HG03159 (cell line): ENCODE results near the gene CUBN.

Source experiments
- ATAC-seq: cut with Tn5 transposase; IDR thresholded peaks from one replicate; pipeline ENCODE4 v1.9.1; 2021; ENCODE audit warnings: mild to moderate bottlenecking, moderate library complexity; ENCODE audit not compliant: unreplicated experiment

Gene CUBN

DNA sequence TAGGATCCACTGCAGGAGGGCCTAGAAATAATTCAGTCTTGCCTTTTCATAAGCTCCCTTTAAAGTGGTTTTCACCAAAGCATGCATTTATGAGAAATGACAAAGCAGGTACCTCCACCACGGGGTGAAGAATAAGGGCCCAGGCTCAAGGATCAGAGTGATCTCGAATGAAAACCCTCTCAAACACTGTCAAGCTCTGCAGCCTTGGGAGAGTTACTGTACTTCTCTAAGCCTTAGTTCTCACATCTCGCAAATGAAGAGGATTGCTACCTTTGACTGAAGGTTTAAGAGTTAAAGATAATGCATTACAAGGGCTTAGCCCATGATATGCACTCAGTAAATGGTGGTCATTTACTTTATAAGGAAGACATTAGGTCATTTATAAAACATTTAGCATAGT lies 81.7 kb downstream of the CUBN start:
- no peak for ATAC-seq

DNA sequence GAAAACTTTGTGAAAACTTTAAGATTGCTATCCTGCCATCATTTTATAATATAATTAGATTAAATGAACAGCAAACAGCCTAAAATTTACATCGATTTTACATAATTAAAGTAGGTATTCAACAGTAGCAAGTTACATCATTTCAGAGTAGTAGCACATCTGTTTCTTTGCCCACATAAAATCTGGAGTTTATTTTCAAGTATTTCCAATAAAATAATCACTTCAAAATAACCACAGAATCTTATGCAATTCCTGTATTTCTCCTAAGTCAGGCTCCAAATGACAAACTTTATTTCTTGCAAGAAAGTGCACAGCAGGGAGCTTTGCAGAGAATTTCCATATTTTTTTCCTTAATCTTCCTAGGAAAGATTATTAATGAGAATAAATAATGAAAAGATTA lies 82.6 kb downstream of the CUBN start:
- no peak for ATAC-seq

DNA sequence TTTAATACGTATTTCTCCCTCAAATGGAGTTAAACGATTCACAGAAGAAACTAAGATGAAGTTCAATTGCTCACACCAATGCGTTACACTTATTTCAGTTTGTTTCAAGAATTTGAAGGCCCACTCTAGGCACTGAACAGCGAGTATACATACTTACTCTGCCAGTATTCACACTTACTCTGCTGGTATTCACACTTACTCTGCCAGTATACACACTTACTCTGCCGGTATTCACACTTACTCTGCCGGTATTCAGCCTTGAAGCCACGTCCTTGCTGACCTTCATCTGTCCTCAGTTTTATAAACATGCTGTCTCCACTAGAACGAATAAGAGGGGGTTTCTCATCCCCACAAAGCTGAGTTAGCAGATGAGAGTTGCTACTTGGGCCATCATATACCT lies 86.0 kb downstream of the CUBN start:
- ATAC-seq = no peak

DNA sequence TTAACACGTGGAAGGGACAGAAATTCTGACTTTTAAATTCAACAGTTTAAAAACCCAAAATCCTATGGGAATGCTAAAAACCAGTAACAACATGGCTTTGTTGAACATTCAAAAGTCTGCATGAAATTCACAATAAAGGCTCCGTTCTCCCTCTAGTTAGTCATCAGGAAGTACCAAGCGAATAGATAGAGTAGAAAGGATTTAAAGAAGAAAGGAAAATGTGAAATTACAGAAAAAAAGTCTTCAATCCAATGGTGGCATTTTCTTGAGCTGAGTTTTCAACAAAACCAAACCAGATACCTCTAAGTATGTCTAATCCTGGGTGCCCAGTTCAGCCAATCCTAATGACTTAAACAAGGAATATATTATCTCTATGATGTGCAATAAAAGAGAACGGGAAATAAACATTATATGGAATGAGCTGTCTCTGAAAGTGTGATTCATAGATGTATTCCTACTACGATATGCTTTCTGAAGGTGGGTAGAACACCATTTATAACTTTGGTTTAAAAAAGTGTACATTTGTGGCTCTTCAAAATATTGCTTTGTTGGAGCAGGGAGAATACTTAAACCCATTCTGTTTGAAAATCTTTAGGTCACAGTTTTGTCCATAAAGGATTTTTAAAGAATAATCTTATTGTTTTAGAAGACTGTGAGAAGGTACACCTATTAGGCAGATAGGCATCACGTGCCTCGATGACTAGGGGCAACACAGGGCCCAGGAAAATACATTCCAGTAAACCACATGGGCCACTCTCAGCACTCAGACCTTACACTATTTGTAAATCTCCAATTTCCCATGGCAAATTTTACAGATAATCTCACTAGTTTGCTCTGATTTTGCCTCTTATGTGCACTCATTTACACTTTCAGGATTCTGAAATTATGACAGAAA lies 87.7 kb downstream of the CUBN start:
- ATAC-seq = no peak

DNA sequence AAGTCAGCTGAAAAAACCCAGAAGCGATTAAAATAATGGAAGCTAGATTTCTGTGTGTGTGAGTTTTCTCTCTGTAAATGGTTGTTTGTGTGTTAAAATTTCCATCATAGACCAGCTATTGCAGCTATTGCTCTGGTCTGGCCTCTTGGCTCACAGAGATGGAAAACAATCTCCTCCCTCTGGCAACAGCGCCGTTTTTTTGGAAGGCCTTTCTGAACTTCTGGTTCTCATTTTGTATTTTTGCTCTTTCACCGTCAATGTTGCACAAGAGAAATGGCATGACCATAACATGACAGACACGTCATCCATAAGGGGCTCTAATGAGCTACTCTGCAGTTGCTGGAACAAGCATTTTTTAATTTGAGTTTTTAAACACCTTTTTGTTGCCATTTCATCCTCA lies 91.0 kb downstream of the CUBN start:
- ATAC-seq = no peak

DNA sequence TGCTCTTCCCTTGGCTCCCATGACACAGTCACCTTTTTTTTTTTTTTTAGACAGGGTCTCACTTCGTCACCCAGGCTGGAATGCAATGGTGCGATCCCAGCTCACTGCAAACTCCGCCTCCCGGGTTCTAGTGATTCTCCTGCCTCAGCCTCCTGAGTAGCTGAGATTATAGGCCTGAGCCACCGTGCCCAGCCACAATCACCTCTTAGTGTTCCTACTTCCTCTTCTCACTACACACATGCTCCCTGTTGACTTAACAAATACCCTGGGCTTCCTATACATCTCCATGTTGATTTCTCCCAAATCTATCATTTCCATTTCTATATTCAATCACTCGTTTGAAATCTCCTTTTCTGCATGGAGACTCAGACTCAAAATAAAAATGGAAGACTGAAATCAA lies 91.7 kb downstream of the CUBN start:
- ATAC-seq = no peak

DNA sequence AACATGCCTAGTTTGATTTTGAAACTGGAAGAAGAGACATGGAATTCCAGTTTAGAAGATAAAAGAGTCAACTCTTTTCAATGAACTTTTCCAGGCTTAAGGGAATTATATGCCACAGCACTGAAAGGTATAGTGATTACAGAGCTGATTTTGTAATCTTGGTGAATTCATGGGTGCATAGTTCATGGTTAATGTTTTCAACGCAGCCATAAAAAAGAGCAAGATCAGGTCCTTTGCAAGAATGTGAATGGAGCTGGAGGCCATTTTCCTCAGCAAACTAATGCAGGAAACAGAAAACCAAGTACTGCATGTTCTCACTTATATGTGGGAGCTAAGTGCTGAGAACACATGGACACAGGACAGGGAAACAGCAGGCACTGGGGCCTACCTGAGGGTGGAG lies 94.2 kb downstream of the CUBN start:
- no peak for ATAC-seq

DNA sequence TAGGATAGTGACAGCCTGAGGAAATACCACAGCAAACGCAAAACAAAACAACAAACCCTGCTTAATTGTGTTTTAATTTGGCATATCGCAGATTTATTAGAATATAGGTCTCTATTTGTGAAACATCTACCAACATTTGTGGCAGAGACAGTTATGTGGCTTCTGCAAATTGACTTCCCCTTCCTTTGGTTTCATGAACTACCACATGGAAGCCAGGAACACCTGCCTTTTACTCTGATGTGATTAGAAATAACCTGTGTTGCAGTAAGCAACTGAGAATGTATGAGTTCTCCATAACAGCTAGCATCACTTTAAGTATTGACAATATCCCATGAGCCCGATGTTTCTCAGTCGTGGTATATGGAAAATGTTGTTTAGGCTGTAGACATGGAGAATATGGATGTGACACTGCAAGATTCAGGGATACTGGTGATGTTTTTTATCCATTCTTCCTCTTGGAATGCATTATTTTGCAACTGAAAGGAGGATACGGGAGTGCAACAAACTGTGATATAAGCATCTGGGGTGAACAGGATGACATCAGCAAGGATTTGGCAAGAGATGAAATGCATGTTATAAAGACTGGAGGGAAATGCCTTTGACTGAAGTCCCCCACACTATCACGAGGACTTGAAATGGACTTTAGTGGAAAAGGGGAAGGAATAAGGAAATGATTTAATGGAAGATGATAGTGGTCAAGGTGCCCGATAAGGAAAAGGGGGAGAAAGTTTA lies 95.9 kb downstream of the CUBN start:
- no peak for ATAC-seq

DNA sequence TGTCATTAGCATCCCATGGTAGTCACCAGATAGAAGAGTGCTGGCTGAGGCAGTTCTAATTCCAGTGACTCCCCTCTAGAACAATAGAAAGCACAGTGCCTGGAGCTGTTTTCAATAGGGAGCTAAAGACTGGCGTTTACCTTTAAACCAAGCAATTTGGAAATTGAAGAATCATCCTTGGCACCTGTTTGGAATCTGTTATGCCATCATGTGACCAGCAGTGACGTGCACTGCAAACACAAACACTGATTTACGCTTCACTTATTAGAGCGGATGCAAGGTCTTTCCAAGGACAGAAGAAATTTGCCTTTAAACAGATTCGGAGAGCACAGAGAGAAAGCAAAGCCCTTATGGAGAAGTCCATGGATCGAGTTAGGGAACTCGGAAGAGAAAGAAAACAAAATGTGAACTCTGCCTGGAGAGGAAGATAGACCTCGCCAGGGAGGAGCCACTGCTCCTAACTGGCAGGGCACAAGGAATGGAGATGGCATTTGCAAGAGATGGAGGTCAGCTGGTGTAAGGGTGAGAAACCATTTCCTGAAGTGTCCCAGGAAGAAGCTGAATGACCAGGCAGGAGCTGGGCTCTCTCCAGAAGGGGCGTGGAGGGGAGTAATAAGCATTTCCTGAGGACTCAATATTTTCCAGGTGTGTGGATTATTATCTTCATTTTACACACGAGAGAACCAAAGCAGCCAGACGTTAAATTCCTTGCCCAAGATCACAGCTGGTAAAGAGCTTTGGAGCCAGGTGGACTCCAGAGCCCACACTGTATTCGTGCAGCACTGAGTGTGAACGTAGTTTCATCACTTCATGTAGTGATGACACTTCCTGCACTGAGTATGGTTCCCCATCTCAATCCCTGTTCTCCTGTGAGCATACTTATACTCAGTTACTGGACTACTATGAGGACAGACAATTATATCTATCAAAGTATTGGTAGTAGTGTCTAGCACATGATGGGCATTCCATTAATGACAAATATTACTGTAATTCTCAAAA lies 97.7 kb downstream of the CUBN start:
- ATAC-seq = no peak

DNA sequence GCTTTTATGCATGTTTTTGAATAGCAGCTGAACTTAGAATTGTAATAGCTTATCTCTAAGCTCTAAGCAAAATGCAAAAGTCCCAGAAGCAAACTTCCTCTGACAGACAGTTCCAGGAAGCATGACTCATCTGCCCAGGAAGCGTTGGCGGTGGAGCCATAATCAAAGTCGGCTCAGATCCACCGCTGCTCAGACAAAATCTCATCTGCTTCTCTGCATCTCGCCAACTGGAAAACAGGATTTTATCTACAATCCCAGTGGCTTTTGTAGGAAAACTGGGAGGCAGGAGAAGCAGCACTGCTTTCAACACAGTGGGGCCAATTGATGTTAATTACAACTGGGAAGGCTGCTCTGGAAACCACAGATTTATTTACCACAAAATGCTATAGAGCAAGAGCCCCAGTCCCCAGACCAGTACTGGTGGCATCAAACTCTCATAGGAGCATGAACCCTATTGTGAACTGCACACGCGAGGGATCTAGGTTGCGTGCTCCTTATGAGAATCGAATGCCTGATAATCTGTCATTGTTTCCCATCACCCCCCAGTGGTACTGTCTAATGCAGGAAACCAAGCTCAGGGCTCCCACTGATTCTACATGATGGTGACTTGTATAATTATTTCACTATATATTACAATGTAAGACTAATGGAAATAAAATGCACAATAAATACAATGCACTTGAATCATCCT lies 99.9 kb downstream of the CUBN start:
- ATAC-seq = no peak

DNA sequence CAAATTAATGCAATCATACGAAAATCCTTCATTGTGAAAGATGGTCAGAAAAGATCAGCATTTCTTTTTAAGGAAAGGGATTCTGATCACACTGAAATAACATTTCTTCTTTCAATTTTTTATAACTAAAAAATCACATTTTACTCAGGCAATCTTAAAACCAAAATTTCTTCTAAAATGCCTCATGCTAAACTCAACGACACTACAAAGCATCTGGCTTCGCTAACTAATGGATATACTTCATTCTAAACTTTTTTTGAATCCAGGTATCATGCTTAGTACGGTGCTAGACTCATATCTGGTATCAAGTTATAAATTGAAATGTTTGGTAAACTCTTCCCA lies 100.4 kb downstream of the CUBN start:
- no peak for ATAC-seq

DNA sequence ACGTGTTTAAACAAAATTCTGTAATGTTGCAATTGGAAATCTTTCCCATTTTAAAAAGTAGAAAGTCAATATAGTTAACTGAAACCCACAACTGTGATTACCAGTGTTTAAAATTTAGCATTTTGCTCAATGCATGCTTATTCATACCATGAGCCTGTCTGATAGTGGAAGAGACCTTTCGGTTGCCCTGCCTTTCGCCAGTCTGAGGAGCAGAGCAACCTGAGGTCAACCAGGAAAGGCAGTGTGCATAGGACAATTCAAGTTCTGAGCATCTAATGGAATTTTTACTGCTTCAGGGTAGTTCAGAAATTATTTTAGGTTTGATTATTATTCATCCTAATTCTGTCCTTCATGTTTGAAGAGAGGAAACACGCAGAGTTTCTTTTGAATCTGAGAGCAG lies 100.8 kb downstream of the CUBN start:
- ATAC-seq = no peak

DNA sequence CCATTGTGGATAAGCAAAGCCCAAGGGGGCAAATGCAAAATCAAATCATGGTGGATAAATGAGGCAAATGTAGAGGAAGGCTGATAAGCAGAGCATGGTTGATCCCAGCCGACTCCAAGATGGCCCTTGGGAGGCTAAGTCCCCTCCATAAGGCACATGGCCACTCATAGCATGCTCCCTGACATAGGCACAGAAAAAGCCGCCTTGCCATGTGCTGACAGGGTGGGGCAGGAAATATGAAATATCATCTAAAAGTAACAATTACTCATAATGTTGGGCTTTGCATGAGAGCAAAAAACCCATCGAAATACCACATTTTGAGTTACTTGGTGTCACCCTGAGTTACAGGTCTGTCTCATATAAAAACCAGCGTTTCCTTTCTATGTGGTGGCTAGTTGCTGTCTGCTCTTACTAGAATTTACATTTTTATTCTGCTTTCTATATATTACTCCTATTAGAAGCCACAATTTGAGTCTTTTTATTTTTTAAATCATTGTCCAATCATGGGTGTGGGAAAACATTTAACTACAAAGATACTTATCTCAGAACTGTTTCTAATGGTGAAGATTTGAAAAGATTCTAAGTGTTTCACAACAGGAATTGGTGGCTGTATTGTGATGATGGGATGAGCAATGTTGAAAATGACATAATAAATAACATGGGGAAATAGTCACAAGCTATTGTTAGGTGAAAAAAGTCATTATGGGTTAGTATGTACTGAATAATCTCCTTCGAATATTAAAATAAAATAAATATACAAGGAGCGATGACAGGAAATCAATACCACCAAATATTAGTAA lies 102.7 kb downstream of the CUBN start:
- peak; percentile 49 for ATAC-seq

DNA sequence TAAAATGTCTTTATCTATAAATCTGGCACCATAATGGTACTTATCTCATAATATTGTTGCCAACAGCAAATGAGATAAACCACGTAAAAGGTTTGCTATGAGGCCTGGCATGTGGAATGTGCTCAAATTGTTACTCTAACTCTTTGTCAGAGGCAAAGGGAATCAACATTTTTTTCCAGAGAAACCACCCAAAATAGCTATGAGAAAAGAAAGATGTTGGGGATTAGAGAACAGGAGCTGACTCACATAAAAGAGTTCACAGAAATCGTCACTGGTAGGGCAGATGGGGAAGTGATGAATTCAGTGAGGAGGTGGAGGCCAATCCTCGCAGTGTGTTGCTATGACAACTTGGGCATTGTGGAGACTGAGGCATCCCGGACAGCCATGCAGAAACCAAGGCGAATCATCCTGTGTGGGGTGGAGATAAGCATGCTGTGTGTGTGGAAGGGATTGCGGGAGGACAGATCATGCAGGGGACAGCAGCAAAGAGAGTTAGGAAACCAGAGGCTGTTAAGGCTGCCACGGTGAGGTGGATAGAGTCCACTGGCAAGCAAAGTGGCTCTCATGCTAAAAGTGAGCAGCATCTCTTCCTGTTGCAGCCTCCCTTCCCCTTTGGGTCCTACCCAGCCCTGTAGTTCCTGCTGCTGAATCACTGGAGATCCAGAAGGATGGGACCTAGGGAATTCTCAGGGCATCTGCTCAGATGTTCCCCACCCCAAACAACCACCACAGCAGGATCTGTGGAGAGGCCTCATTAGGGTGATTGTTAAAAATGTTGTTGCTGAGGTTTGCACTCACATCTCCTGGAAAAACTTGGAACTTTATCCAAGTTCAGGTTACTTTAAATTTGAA lies 103.9 kb downstream of the CUBN start:
- ATAC-seq = no peak

DNA sequence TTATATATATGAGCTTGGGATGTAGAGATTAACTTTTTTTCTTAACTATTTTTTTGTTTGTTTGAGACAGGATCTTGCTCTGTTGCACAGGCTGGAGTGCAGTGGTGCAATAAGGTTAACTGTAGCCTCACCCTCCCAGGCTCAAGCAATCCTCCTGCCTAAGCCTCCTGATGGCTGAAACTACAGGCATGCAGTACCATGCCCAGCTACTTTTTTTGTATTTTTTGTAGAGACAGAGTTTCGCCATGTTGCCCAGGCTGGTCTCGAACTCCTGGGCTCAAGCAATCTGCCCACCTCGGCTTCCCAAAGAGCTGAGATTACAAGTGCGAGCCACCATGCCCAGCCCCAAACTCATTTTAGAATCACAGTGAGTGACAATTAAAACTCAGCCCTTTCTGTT lies 105.2 kb downstream of the CUBN start:
- ATAC-seq = no peak

DNA sequence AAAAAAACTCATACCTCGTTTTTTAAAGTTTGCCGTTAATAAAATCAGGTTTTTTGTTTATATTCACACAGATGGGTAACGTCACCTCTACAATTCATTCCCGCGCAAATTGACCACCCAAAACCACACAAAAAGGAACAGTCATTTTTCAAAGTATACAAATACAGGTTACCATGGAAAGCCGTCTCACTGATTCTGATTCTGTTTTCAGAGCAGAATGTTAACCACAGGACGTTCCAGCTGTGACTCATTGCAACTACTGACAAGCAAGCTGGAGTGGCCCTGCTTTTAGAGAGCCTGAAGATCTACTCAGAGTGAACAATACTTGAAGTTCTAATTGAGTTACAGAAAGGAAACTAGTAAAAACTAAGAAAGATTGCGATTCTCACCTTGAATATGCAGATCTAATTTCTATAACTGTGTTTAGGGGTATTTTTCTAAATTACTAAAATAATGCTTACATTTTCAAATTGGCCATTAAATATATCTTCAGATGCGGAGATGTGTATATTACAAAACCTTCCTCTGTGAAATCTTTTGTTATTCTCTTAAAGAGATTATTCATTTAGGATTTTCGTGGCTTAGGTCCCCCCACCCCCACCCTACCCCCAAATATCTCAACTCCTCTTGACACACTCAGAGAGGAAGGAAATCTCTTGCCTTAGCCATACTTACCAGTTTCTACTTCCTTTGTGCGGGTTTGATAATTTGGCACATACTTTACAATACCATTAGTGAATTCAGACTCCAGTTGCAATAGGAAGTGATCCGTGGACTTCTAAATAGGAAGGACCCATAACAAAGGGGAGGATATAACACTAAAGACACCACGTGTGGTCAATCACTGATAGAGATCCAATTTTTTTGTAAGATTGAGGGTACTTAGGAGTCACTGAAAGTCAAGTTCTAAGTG lies 106.0 kb downstream of the CUBN start:
- peak; percentile 93 for ATAC-seq

DNA sequence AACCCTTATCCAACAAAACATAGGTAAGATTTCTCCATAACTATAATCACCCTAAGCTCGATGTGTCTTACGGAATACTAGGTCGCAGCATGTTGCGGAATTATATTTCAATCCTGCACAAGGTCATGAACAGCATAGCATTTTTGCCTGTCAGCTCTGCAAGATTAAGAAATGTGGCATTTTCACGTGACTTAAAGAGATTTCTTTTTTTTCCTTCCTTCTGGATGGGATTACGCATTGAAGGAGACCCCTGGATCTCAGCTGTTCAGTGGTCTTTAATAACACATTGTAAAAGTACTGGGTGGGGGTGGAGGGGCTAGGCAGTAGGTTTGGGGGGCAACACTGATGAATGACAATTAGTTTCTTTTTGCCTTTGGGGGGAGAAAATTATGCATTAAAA lies 106.7 kb downstream of the CUBN start:
- no peak for ATAC-seq

DNA sequence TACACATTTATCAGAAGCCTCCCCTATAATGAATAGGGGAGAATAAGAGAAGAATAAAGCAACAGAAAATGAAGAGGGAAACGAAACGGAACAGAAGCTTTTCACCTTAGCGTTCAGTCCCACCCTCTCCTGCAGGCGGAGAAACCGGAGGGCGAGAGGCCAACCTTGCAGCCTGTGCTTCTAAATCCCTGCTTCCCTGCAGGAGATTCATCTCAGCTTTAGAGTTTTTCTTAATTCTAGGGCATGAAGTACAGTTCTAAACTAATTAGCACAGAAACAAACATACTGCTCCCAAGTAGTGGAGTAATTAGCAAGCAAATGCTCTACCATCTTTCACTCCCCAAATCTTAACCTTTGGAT lies 107.2 kb downstream of the CUBN start:
- ATAC-seq = no peak
